ENCODE data around the gene IQGAP3.

The IQGAP3 gene

GRCh38 chr1:156547982-156548381, 24.4 kb downstream of the IQGAP3 start:
- in situ Hi-C loops (cut with HindIII; ENCODE audit: low sequenced_read_pairs): no loop called here

GRCh38 chr1:156547434-156547833, 24.9 kb downstream of the IQGAP3 start:
- in situ Hi-C loops (cut with HindIII; ENCODE audit: low sequenced_read_pairs): no loop called here

- in situ Hi-C loops (cut with HindIII; ENCODE audit: low sequenced_read_pairs): no loop called here
Measured at GRCh38 chr1:156546267-156546666, 26.1 kb downstream of the IQGAP3 start.

- in situ Hi-C loops (cut with HindIII; ENCODE audit: low sequenced_read_pairs): no loop called here
Measured at GRCh38 chr1:156544592-156545102, 27.7 kb downstream of the IQGAP3 start.

- in situ Hi-C loops (cut with HindIII; ENCODE audit: low sequenced_read_pairs): no loop called here
Measured at GRCh38 chr1:156543066-156543465, 29.3 kb downstream of the IQGAP3 start.

GRCh38 chr1:156540955-156541354, 31.4 kb downstream of the IQGAP3 start:
- in situ Hi-C loops (cut with HindIII; ENCODE audit: low sequenced_read_pairs): no loop called here

GRCh38 chr1:156539818-156540355, 32.5 kb downstream of the IQGAP3 start:
- in situ Hi-C loops (cut with HindIII; ENCODE audit: low sequenced_read_pairs): no loop called here

- in situ Hi-C loops (cut with HindIII; ENCODE audit: low sequenced_read_pairs): no loop called here
Measured at GRCh38 chr1:156538711-156539440, 33.5 kb downstream of the IQGAP3 start.

- in situ Hi-C loops (cut with HindIII; ENCODE audit: low sequenced_read_pairs): no loop called here
Measured at GRCh38 chr1:156537027-156537426, 35.3 kb downstream of the IQGAP3 start.

- in situ Hi-C loops (cut with HindIII; ENCODE audit: low sequenced_read_pairs): no loop called here
Measured at GRCh38 chr1:156534424-156535060, 37.8 kb downstream of the IQGAP3 start.

- in situ Hi-C loops (cut with HindIII; ENCODE audit: low sequenced_read_pairs): no loop called here
Measured at GRCh38 chr1:156533568-156534220, 38.7 kb downstream of the IQGAP3 start.

- in situ Hi-C loops (cut with HindIII; ENCODE audit: low sequenced_read_pairs): no loop called here
Measured at GRCh38 chr1:156532374-156532773, 40.0 kb downstream of the IQGAP3 start.

GRCh38 chr1:156530006-156530405, 42.4 kb downstream of the IQGAP3 start:
- in situ Hi-C loops (cut with HindIII; ENCODE audit: low sequenced_read_pairs): no loop called here

- in situ Hi-C loops (cut with HindIII; ENCODE audit: low sequenced_read_pairs): no loop called here
Measured at GRCh38 chr1:156528875-156529425, 43.4 kb downstream of the IQGAP3 start.

- in situ Hi-C loops (cut with HindIII; ENCODE audit: low sequenced_read_pairs): no loop called here
Measured at GRCh38 chr1:156528231-156528630, 44.1 kb downstream of the IQGAP3 start.

- in situ Hi-C loops (cut with HindIII; ENCODE audit: low sequenced_read_pairs): no loop called here
Measured at GRCh38 chr1:156527584-156527983, 44.8 kb downstream of the IQGAP3 start.

- in situ Hi-C loops (cut with HindIII; ENCODE audit: low sequenced_read_pairs): no loop called here
Measured at GRCh38 chr1:156525856-156526489, 46.4 kb downstream of the IQGAP3 start.

GRCh38 chr1:156525071-156525501, 47.3 kb downstream of the IQGAP3 start:
- in situ Hi-C loops (cut with HindIII; ENCODE audit: low sequenced_read_pairs): no loop called here

GRCh38 chr1:156524481-156524869, 47.9 kb downstream of the IQGAP3 start:
- in situ Hi-C loops (cut with HindIII; ENCODE audit: low sequenced_read_pairs): loop anchor here (5.0 kb wide), 2 partner anchors 92 to 98 kb away; no protein-coding TSS in a partner anchor

- in situ Hi-C loops (cut with HindIII; ENCODE audit: low sequenced_read_pairs): loop anchor here (5.0 kb wide), 2 partner anchors 92 to 98 kb away; no protein-coding TSS in a partner anchor
Measured at GRCh38 chr1:156523801-156524480, 48.4 kb downstream of the IQGAP3 start.
